NAMALWA (cell line): ENCODE results near the gene BRD9.
"Not testable (repeated sequence)": the region's sequence is repeated elsewhere in the genome, so short reads cannot be mapped to it uniquely, and the experiment has no call there.

Experiments used
- DNase-seq: peaks from one replicate; pipeline ENCODE4 v3.0.0-alpha.2; 2015; ENCODE audit warnings: low spot score

BRD9 gene

DNA sequence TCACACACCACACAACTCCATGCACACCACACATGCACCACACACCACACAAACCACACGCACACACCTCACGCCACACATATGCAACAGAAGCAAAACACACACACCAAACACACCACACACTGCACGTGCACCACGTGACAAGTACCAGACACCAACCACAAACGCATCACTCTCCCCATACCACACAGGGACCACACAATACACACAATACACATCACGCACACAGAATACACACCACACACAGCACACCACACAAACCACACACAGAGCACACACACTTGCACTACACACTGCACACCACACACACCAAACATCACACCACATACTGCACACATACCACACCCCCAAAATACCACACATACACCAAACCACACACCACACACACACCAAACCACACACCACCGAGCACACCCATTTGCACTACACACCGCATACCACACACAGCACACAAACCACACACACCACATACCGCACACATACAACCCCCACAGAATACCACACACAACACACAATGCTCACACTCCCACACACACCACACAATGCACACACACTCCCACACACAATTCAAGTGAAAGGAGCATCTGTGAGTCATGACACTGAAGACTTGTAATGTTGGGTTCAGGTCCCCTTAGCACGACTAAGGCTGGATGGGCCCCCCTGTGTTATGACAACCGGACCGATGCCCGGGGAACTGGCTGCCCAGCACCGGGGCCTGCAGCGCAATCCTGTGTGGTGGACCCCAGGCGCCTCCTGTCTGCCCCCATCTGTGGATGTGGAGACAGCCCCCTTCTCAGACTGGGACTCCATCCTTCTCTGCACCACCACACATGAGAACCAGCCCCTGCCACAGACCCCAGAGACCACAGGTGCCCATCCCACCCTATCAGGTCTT, 35.8 kb downstream of the BRD9 start:
- peak; percentile 42 for DNase-seq

DNA sequence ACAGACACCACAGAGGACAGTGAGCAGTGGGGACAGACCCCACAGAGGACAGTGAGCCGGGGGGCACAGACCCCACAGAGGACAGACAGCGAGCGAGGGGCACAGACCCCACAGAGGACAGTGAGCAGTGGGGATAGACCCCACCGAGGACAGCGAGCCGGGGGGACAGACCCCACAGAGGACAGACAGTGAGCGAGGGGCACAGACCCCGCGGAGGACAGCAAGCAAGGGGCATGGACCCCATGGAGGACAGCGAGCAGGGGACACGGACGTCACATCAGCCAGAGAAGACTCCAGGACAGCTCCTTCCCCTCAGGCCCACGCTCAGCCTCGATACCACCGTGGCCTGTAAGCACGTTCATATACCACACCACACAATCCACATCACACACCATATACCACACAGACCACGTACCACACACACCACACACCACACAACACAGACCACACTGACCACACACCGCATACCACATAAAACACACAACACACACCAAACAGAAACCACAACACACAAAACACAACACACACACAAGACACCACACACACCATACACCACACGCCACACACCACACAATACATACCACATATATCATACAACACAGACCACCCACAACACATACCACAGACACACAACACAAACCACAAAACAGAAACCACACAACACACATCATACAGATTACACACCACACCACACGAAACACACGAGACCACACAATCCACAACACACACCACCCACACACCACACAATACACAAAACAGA, 36.6 kb downstream of the BRD9 start:
- peak; percentile 58 for DNase-seq

DNA sequence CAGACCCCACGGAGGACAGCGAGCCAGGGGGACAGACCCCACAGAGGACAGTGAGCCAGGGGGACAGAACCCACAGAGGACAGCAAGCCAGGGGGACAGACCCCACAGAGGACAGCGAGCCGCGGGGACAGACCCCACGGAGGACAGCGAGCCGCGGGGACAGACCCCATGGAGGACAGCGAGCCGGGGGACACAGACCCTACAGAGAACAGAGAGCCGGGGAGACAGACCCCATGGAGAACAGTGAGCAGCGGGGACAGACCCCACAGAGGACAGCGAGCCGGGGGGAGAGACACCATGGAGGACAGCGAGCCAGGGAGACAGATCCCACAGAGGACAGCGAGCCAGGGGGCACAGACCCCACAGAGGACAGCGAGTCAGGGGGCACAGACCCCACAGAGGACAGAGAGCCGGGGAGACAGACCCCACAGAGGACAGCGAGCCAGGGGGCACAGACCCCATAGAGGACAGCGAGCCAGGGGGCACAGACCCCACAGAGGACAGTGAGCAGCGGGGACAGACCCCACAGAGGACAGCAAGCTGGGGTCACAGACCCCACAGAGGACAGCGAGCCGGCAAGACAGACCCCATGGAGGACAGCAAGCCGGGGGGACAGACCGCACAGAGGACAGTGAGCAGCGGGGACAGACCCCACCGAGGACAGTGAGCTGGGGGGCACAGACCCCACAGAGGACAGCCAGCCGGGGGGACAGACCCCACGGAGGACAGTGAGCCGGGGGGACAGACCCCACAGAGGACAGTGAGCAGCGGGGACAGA, 37.4 kb downstream of the BRD9 start:
- no peak for DNase-seq

DNA sequence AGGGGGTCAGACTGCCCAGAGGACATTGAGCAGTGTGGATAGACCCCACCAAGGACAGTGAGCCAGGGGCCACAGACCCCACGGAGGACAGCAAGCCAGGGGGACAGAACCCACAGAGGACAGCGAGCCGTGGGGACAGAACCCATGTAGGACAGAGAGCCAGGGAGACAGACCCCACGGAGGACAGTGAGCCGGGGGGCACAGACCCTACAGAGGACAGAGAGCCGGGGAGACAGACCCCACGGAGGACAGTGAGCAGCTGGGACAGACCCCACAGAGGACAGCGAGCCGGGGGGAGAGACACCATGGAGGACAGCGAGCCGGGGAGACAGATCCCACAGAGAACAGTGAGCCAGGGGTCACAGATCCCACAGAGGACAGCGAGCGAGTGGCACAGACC, 38.4 kb downstream of the BRD9 start:
- DNase-seq: no peak

DNA sequence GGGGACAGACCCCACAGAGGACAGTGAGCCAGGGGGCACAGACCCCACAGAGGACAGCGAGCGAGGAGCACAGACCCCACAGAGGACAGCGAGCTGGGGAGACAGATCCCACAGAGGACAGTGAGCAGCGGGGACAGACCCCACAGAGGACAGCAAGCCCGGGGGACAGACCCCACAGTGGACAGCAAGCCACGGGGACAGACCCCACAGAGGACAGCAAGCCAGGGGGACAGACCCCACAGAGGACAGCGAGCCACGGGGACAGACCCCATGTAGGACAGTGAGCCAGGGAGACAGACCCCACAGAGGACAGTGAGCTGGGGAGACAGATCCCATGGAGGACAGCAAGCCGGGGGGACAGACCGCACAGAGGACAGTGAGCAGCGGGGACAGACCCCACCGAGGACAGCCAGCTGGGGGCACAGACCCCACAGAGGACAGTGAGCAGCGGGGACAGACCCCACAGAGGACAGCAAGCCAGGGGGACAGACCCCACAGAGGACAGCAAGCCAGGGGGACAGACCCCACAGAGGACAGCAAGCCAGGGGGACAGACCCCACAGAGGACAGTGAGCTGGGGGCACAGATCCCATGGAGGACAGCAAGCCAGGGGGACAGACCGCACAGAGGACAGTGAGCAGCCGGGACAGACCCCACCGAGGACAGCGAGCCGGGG, 39.0 kb downstream of the BRD9 start:
- not testable (repeated sequence) for DNase-seq

DNA sequence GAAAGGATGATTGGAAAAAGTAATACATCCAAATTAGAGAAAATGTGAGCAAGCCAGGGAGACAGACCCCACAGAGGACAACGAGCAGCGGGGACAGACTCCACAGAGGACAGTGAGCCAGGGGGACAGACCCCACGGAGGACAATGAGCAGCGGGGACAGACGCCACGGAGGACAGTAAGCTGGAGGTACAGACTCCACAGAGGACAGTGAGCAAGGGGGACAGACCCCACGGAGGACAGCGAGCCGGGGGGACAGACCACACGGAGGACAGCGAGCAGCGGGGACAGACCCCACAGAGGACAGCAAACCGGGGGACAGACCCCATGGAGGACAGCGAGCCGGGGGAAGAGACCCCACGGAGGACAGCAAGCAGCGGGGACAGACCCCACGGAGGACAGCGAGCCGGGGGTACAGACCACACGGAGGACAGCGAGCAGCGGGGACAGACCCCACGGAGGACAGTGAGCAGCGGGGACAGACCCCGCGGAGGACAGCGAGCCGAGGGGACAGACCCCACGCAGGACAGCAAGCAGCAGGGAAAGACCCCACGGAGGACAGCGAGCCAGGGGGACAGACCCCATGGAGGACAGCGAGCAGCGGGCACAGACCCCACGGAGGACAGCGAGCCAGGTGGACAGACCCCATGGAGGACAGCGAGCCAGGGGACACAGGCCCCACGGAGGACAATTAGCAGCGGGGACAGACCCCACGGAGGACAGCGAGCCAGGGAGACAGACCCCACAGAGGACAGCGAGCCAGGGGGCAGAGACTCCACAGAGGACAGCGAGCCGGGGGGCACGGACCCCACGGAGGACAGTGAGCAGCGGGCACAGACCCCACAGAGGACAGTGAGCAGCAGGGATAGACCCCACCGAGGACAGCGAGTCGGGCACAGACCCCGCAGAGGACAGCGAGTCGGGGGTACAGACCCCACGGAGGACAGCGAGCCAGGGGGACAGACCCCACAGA, 39.9 kb downstream of the BRD9 start:
- no peak for DNase-seq

DNA sequence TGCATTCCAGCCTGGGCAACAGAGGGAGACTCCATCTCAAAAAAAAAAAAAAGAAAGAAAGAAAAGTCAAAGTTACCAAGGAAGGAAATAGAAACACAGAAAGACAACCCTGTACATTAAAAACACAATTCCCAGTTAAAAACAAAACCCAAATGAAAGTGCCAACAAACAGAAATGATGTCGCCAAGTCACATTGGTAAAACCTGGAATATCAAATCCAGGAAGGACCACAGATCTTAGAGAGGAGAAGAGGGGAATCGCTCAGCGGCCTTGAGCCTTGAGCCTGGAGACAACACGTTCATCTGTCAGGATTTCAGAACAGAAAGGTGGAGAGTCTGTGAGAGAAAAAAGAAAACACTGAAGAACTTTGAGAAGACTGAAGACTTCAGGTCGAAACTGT, 40.6 kb downstream of the BRD9 start:
- no peak for DNase-seq

DNA sequence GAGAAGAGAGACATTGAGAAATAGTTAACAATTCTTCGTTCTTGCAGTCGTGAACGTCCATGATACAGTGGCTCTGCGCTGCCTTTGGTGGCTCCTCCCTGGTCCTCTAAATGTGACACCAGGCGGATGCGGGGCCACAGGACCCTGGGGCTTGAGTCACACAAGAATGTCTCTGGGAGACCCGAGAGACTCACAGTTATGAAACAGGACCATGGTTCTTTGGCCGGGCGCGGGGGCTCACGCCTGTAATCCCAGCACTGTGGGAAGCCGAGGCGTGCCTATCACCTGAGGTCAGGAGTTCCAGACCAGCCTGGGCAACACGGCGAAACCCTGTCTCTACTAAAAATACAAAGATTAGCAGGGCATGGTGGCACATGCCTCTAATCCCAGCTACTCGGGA, 41.0 kb downstream of the BRD9 start:
- no peak for DNase-seq

DNA sequence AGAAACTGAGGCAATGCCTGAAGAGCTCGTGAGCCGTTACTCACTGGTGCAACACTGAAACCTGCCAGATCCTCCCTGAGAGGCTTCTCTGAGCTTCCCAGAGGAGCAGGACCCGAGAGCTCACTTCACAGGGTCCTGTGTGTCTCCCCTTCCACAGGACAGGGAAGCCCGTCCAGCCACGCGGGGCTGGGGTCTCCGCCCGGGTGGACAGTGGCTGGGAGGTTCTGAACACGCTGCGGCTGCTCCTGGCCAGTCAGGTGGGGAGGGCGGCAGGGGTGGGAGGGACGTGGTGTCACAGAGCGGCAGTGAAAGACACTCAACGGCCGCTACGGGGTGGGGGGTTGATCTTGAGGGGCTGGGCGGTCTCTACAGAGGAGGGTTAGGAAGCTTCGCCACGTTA, 41.5 kb downstream of the BRD9 start:
- DNase-seq: no peak

DNA sequence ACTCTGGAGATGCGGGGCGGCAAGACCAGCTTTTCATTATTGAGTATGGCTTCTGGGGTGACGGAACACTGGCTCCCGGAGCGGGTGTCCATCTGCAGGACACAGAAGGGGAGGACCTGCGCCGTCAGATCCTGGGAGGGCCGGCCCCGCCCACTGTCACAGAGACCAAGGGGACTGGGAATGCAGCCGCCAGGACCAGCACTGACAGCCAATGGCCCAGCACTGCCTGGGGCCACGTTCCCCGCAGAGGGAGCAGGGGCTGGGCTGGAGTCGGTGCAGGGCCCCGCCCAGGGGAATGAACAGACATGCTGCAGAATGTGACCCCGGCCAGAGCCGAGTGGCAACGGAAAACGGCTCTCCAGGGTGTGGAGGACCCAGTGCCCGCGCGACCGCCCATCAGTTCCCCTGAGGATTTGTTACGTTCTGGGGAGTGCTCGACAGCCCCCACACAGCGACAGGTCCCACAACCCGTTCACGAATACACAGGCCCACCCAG, 42.0 kb downstream of the BRD9 start, which contains the start of gene ZDHHC11:
ZDHHC11 (minus strand) TSS at position 476 of the 496 bp plus-strand sequence; CDS start at position 92, 384 bp downstream.
- DNase-seq: no peak

DNA sequence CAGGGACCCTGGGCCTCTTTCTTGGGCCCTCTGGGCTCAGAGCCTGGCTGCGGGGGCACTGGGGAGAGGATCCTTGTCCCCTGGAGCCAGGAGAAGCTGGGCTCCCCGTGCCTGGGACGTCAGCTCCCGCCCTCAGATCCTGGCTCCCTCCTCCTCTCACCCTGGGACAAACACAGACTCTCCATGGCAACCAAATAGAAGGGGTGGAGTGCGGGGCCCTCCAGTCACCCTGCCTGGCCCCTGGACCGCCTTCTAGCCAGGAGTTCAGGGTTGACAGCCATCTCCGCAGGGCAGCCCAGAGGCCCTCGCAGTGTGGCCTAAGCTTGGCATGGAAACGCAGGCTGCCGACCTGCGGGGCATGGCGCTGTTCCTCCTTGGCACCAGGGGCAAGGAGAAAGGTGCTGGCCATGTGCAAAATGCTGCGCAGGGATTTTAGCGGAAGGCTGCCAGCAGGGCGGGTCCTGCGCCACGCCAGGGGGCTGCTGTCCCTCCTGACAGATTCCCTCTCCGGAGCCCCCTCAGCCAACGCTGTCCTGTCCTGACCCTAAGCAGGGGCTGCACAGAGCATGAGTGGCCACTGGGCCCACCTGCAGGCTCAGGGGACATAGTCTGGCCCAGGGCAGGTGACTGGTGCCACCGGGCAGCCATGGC, 42.8 kb downstream of the BRD9 start:
- DNase-seq: no peak

DNA sequence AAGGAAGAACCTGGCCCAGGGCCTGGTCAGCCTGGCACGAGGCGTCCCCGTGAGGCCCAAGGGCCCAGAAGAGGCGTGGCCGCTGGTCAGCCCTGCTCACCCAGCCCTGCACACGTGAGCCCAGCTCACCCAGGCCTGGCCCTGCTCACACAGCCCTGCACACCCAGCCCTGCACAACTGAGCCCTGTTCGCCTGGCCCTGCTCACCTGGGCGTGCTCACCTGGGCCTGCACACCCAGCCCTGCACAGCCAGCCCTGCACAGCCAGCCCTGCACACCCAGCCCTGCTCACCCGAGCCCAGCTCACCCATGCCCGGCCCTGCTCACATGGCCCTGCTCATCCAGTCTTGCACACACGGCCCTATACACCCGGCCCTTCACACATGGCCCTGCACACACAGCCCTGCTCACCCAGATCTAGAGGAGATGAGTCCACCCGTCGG, 43.9 kb downstream of the BRD9 start:
- DNase-seq: no peak

DNA sequence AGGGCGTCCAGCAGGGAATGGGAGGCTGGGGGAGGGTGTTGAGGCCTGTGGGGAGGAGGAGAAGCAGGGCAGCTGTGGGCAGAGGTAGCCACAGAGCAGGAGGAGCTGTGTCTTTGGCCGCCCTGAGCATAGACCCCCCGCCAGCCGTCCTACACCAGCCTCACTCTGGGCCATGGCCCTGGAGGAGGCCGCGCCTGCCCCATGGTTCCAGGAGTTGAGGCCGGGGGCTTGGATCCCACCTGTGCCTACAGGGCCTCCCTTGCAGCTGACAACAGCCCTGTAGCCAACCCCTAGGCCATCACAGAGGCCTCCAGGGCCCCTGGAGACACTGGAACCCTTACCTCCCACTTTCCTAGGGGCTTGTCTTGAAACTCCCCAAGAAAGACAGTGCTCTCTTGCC, 44.9 kb downstream of the BRD9 start:
- DNase-seq: not testable (repeated sequence)

DNA sequence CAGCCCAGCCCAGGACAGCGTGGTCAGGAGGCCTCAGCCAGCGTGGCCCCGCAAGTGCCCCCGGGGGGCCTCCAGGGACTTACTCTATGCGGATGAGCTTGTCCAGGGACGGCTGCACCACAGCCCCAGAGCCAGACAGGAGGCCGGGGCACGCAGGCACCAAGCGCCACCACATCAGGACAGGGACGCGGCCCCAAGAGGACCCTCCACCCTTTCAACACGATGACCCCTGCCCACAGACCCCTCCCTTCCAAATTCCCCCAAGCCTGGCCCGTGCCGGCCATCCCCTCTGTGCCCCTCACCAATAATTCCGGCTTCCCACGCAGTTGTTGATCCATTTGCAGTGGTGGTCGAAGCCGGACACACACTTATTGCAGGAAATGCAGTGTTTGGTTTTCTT, 45.4 kb downstream of the BRD9 start:
- not testable (repeated sequence) for DNase-seq

DNA sequence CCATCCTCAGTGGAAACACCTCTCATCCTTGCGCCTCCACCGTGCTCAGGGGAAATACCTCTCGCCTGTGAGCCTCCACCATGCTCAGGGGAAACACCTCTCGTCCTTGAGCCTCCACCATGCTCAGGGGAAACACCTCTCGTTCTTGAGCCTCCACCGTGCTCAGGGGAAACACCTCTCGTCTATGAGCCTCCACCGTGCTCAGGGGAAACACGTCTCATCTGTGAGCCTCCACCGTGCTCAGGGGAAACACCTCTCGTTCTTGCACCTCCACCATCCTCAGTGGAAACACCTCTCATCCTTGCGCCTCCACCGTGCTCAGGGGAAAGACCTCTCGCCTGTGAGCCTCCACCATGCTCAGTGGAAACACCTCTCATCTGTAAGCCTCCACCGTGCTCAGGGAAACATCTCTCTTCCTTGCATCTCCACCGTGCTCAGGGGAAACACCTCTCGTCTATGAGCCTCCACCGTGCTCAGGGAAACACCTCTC, 46.0 kb downstream of the BRD9 start:
- DNase-seq: not testable (repeated sequence)

DNA sequence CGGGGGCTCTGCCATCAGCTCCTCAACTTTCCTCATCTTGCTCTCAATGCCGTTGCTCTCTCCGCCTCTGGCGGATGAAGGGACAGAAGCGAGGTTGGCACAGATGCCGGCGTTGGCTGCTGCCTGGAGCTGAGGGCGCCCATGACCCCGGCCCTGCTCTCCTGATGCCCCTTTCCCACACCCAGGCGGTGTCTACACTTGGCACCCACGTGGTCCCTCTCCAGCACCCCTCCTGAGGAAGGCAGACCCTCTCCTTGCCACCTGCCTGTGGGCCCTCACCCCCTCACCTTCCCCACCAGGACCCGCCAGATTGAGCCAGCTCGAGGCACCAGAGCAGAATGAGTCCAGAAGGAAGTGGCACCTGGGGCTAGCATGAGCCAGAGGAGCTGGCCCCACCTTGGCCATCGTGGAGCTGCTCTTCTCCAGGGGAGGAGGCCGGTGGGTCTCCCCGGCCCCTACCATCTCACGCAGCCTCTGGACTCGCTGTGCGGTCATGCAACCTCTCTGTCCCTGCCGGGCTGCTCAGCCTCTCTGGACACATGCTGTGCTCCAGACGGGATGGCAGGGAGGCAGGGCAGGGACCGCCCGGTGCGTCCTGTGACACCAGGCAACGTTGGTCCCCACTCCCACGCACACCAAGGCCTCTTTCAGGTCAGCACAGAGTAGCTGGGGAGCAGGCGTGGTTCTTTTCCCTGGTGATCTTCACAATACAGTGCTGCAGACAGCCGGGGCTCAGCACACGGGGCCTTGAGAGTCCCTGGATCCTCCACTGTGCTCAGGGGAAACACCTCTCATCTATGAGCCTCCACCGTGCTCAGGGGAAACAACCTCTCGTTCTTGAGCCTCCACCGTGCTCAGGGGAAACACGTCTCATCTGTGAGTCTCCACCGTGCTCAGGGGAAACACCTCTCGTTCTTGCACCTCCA, 46.7 kb downstream of the BRD9 start:
- DNase-seq: not testable (repeated sequence)

DNA sequence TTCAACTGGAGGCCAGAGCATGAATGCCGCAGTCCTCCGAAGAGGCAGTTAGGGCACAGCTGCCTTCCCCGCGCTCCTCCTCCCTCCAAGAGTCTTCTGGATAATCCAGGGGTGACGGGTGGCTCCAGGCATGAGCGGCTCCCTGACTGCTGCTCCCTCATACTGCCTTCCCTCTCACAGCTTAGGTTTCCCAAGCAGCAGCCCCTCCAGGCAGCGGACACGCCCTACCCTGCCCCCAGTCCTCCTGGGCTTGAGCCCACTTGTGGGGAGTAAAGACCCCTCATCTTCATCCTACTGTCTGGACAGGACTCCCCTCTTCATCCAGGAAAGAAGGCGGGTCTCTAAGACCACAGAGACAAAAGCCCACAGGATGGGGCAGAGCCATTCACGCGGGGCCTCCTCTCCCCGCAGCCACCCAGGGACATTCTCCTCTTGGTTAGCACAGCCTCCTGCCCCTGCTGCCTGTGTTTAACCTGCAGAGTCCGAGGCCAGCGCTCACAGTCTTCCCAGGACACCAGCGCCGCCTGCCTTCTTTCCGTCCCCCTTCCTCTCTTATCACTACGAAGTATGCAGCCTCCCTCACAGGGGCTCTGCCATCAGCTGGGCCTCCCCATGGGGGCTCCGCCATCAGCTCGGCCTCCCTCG, 47.4 kb downstream of the BRD9 start:
- not testable (repeated sequence) for DNase-seq

DNA sequence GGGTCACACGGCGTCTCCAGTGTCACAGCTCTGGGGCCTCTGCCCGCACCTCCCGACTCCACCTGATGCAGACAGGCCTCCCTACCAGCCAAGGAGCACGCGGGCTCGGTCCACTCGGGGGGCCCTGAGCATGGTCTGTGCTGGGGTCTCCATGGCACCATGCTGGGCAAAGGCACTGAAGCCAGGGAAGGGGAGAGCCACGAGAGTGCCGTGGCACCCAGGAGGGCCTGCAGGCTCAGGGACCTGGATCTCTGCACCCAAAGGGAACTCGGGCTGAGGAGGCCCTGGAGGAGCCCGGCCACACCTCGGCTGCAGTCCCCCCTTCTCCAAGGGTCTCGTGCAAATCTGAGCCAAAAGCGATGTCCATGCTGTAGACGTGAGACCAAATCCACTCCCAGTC, 48.2 kb downstream of the BRD9 start:
- not testable (repeated sequence) for DNase-seq
